ENCODE results near the gene LEF1.

LEF1 gene

DNA sequence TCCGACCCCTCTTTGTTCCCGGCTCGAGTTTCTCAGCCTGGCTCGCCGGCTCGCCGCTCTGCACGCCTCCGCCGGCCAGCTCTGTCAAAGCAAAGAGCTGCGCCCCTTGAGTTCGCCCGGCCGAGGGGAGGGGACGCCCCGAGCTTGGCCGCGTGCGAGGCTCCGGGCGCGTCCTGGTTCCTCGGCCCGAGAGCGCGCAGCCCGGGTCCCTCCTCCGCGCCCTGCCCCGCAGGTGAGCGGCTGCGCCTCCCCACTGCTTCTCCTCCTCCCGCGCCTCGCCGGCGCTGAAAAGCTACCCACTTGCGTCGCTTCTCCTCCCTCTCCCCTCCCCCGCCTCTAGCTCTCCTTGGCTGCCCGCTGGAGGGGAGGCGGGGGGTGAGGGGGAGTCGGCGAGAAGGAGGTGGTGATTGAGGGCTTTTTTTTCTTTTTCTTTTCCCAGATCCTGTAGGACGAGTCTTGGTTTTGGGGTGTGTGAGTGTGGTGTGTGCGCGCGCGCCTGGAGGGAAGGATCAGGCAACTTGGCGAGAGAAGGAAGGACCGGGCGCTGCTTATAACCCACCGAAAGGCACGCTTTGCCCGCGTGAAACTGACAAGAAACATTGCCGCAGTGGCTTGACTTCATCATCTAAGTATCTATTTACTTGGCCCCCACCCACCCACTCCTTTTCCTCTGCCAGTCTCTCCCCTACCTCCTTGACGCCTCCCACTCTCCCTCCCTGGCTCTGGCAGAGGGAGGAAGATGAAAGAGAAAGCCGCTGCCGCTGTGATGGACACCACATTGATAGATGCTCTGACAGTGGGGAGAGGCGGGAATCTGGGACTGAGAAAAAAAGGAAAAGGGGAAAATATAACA, at the start of gene LEF1:
LEF1 (minus strand) TSS at position 262 of the 853 bp plus-strand sequence. CDS start 1,165 bp downstream, outside the sequence.
- Histone ChIP-seq H3K36me3 (ENCODE audit: control insufficient read depth in 2 of 2, insufficient read depth in 2 of 2, low read length in 2 of 2) (no peaks in the 10 kb centered on the region), H3K27me3 (ENCODE audit: control insufficient read depth in 2 of 2, insufficient read depth in 2 of 2, low read length in 2 of 2) (peaks cover 54 to 62% of the 10 kb centered on the region in 2 donors), H3K9ac (ENCODE audit: low read depth in 1 of 2, low read length in 2 of 2) (peak within 1 kb of the TSS in 1 of 2 donors; percentile 27), H3K9me3 (ENCODE audit: control insufficient read depth in 2 of 2, low read length in 2 of 2) (no peaks in the 10 kb centered on the region), H3K4me3 (ENCODE audit: low read length in 2 of 2) (peak within 1 kb of the TSS; percentile 53 to 75), H3K27ac (ENCODE audit: low read depth in 2 of 2, low read length in 2 of 2) (peak within 1 kb of the TSS in 1 of 2 donors; percentile 16), H3K4me1 (ENCODE audit: control insufficient read depth in 2 of 2, insufficient read depth in 2 of 2, low read length in 2 of 2) (peaks cover 9 to 16% of the 10 kb centered on the region in 2 donors)

DNA sequence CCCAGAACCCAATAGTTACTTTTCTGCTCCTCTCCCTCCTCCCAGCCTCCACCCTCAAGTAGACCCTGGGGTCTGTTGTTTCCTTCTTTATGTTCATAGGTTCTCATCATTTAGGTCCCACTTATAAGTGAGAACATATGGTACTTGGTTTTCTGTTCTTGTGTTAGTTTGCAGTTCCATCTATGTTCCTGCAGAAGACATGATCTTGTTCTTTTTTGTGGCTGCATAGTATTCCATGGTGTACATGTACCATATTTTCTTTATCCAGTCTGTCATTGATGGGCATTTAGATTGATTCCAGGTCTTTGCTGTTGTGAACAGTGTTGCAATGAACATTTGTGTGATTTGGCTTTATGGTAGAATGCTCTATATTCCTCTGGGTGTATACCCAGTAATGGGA, 47.8 kb upstream of the LEF1 start:
- H3K27me3 ChIP-seq (ENCODE audit: control insufficient read depth in 2 of 2, insufficient read depth in 2 of 2, low read length in 2 of 2): no peaks in the 10 kb centered on the region
- H3K36me3 ChIP-seq (ENCODE audit: control insufficient read depth in 2 of 2, insufficient read depth in 2 of 2, low read length in 2 of 2): no peaks in the 10 kb centered on the region
- no peaks in the 10 kb centered on the region for H3K4me1 ChIP-seq (ENCODE audit: control insufficient read depth in 2 of 2, insufficient read depth in 2 of 2, low read length in 2 of 2)
- H3K9ac ChIP-seq (ENCODE audit: low read depth in 1 of 2, low read length in 2 of 2): no peak overlapping the region
- no peak overlapping the region for H3K27ac ChIP-seq (ENCODE audit: low read depth in 2 of 2, low read length in 2 of 2)
- no peak overlapping the region for H3K4me3 ChIP-seq (ENCODE audit: low read length in 2 of 2)
- H3K9me3 ChIP-seq (ENCODE audit: control insufficient read depth in 2 of 2, low read length in 2 of 2): no peaks in the 10 kb centered on the region

DNA sequence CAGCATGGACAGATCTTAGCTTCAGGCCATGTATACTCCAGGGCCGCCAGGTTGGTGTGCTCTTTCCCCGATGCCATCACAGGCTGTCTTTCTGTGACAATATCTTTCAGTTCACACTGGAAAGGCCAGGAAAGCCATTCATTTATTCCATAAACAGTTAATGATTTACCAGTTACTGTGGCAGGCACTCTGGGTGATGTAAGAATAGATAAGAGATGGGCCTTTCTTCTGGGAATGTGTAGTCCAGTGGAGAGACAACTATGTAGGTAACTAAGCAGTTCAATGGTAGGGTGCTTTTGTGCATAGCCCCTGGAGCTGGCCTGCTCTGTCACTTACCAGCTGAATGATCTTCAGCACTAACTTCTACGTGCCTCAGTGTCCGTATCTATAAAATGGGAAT, 46.3 kb upstream of the LEF1 start:
- Histone ChIP-seq H3K9ac (ENCODE audit: low read depth in 1 of 2, low read length in 2 of 2) (no peak overlapping the region), H3K27me3 (ENCODE audit: control insufficient read depth in 2 of 2, insufficient read depth in 2 of 2, low read length in 2 of 2) (no peaks in the 10 kb centered on the region), H3K27ac (ENCODE audit: low read depth in 2 of 2, low read length in 2 of 2) (no peak overlapping the region), H3K4me3 (ENCODE audit: low read length in 2 of 2) (no peak overlapping the region), H3K36me3 (ENCODE audit: control insufficient read depth in 2 of 2, insufficient read depth in 2 of 2, low read length in 2 of 2) (no peaks in the 10 kb centered on the region), H3K9me3 (ENCODE audit: control insufficient read depth in 2 of 2, low read length in 2 of 2) (no peaks in the 10 kb centered on the region), H3K4me1 (ENCODE audit: control insufficient read depth in 2 of 2, insufficient read depth in 2 of 2, low read length in 2 of 2) (no peaks in the 10 kb centered on the region)

DNA sequence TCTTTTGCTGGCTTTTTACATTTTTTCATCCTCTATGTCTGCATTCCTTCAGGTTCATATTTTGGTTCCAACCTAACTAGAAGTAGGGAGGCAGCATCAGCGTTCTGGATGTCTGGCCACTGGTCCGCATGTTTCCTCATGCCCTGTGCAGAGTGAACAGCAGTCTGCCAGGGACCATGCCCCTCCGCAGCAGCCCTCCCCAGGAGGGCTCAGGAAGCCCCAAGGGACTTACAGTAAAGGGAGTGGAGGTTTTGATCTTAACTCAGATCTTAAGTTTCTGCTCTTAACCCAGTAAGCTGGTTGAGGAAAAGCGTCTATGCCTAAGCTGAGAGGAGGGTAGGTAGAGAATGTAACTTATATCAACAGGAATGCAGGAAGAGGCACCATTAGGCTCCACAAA, 45.0 kb upstream of the LEF1 start:
- H3K4me3 ChIP-seq (ENCODE audit: low read length in 2 of 2): no peak overlapping the region

DNA sequence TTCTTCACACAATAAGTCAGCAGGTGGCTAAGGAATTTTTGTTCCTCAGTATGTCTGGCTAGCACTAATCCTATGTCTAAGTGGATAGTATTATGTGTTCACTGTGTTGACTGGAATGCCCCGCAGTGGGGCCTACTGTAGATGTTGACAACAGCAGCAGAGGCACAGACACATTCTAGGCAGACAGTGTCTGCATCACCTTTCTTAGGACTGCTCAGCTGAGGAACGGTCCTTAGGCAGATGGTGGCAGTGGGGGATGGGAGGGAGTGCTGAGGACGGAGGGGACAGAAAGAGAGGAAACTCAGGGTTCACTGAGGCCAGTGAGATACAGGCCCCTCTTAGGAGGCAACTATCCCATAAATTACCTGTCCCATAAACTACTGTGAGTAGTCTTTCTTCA, 44.6 kb upstream of the LEF1 start:
- H3K27ac ChIP-seq (ENCODE audit: low read depth in 2 of 2, low read length in 2 of 2): no peak overlapping the region
- H3K9me3 ChIP-seq (ENCODE audit: control insufficient read depth in 2 of 2, low read length in 2 of 2): no peaks in the 10 kb centered on the region
- no peaks in the 10 kb centered on the region for H3K36me3 ChIP-seq (ENCODE audit: control insufficient read depth in 2 of 2, insufficient read depth in 2 of 2, low read length in 2 of 2)
- no peak overlapping the region for H3K9ac ChIP-seq (ENCODE audit: low read depth in 1 of 2, low read length in 2 of 2)
- H3K27me3 ChIP-seq (ENCODE audit: control insufficient read depth in 2 of 2, insufficient read depth in 2 of 2, low read length in 2 of 2): no peaks in the 10 kb centered on the region
- H3K4me1 ChIP-seq (ENCODE audit: control insufficient read depth in 2 of 2, insufficient read depth in 2 of 2, low read length in 2 of 2): no peaks in the 10 kb centered on the region
- H3K4me3 ChIP-seq (ENCODE audit: low read length in 2 of 2): no peak overlapping the region

More for the DNA sequence above, 45.0 kb upstream of the LEF1 start:
- H3K36me3 ChIP-seq (ENCODE audit: control insufficient read depth in 2 of 2, insufficient read depth in 2 of 2, low read length in 2 of 2): no peaks in the 10 kb centered on the region
- no peak overlapping the region for H3K9ac ChIP-seq (ENCODE audit: low read depth in 1 of 2, low read length in 2 of 2)
- no peaks in the 10 kb centered on the region for H3K27me3 ChIP-seq (ENCODE audit: control insufficient read depth in 2 of 2, insufficient read depth in 2 of 2, low read length in 2 of 2)
- H3K9me3 ChIP-seq (ENCODE audit: control insufficient read depth in 2 of 2, low read length in 2 of 2): no peaks in the 10 kb centered on the region
- H3K4me1 ChIP-seq (ENCODE audit: control insufficient read depth in 2 of 2, insufficient read depth in 2 of 2, low read length in 2 of 2): no peaks in the 10 kb centered on the region
- no peak overlapping the region for H3K27ac ChIP-seq (ENCODE audit: low read depth in 2 of 2, low read length in 2 of 2)

DNA sequence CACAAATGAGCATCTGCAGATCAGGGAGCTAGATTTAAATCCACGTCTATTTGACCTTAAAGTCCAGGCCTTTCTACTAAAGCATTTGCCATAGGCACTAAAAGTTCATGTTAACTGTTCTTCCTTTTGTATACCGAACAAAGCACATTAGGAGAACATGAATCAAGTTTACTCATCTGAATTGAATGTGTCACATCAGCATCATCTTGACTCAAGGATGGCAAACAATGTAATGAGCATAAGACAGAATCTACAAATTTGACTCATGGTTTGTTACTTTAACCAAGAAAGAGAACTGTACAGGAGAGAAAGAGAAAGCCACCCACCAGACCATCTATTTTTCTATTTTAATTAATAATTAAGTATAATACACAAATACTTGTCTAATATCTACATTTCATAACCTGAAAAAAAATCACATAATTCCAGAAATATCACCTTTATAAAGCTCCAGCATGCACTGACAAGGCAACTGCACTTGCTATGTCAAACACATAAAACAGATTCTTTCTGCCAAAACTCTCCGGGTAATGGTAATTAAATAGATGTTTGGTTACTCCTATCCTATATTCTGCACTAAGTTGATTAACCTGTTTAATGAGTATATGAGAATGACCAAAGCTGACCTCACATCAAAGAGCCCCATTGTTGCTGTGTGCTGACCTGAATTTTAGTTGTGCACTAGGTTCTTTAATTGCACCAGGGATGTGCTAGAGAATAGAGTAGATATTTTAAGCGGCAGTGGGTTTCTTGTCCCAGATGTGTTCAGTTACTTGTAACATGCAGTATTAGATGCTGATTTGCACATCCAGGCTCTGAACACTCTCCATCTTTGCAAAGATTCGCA, 42.5 kb upstream of the LEF1 start:
- Histone ChIP-seq H3K4me1 (ENCODE audit: control insufficient read depth in 2 of 2, insufficient read depth in 2 of 2, low read length in 2 of 2) (no peaks in the 10 kb centered on the region), H3K9ac (ENCODE audit: low read depth in 1 of 2, low read length in 2 of 2) (no peak overlapping the region), H3K27ac (ENCODE audit: low read depth in 2 of 2, low read length in 2 of 2) (no peak overlapping the region), H3K4me3 (ENCODE audit: low read length in 2 of 2) (no peak overlapping the region), H3K36me3 (ENCODE audit: control insufficient read depth in 2 of 2, insufficient read depth in 2 of 2, low read length in 2 of 2) (no peaks in the 10 kb centered on the region), H3K27me3 (ENCODE audit: control insufficient read depth in 2 of 2, insufficient read depth in 2 of 2, low read length in 2 of 2) (no peaks in the 10 kb centered on the region), H3K9me3 (ENCODE audit: control insufficient read depth in 2 of 2, low read length in 2 of 2) (no peaks in the 10 kb centered on the region)

DNA sequence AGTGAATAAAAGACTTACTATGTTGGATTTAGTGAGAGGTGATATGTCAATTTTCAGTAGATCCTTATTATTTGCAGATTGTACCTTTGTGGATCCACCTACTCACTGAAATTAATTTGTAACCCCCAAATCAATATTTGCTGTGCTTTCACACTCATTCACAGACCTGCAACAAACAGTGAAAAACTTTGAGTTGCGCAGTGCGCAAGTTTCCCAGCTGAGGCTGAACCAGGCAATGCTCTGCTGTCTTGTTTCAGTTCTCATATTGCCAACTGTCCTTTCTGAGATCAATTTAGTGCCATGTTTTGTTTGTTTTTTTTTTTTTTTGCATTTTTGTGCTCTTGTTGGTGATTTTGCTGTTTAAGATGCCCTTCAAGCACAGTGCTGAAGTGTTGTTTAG, 40.8 kb upstream of the LEF1 start:
- Histone ChIP-seq H3K27ac (ENCODE audit: low read depth in 2 of 2, low read length in 2 of 2) (no peak overlapping the region), H3K9ac (ENCODE audit: low read depth in 1 of 2, low read length in 2 of 2) (no peak overlapping the region), H3K36me3 (ENCODE audit: control insufficient read depth in 2 of 2, insufficient read depth in 2 of 2, low read length in 2 of 2) (no peaks in the 10 kb centered on the region), H3K27me3 (ENCODE audit: control insufficient read depth in 2 of 2, insufficient read depth in 2 of 2, low read length in 2 of 2) (no peaks in the 10 kb centered on the region), H3K9me3 (ENCODE audit: control insufficient read depth in 2 of 2, low read length in 2 of 2) (no peaks in the 10 kb centered on the region), H3K4me3 (ENCODE audit: low read length in 2 of 2) (no peak overlapping the region), H3K4me1 (ENCODE audit: control insufficient read depth in 2 of 2, insufficient read depth in 2 of 2, low read length in 2 of 2) (no peaks in the 10 kb centered on the region)

DNA sequence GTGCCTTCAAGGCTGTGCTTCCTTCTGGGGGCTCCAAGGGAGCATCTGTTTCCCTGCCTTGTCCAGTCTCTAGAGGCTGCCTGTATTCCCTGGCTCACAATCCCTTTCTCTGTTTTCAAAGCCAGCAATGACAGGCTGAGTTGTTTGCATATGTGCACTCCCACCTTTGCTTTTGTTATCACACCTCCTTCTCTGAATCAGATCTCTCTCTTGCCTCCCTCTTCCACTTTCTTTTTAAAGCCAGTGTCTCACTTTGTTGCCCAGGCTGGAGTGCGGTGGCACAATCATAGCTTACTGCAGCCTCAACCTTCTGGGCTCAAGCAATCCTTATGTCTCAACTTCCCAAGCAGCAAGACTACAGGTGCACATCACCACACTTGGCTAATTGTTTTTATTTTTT, 37.1 kb upstream of the LEF1 start:
- no peak overlapping the region for H3K4me3 ChIP-seq (ENCODE audit: low read length in 2 of 2)
- H3K36me3 ChIP-seq (ENCODE audit: control insufficient read depth in 2 of 2, insufficient read depth in 2 of 2, low read length in 2 of 2): no peaks in the 10 kb centered on the region
- no peaks in the 10 kb centered on the region for H3K27me3 ChIP-seq (ENCODE audit: control insufficient read depth in 2 of 2, insufficient read depth in 2 of 2, low read length in 2 of 2)
- H3K27ac ChIP-seq (ENCODE audit: low read depth in 2 of 2, low read length in 2 of 2): no peak overlapping the region
- no peaks in the 10 kb centered on the region for H3K9me3 ChIP-seq (ENCODE audit: control insufficient read depth in 2 of 2, low read length in 2 of 2)
- H3K4me1 ChIP-seq (ENCODE audit: control insufficient read depth in 2 of 2, insufficient read depth in 2 of 2, low read length in 2 of 2): no peaks in the 10 kb centered on the region
- no peak overlapping the region for H3K9ac ChIP-seq (ENCODE audit: low read depth in 1 of 2, low read length in 2 of 2)

DNA sequence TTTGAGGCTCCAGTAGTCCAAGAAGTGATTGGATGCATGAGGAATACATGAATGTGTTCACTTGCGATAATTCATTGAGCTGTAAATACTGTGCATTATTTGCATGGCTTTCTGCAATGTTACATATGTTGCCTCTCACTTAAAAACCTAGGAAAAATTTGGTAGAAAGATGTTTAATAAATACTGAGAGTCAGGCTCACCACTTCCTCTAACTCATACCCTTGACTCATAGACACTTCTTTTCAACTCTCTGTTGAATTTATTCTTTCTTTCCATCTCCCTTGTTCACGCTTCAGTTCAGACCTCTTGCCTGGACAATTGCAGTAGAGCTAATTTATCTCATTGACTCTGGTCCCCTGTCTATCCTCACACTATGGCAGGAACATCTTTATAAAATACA, 35.8 kb upstream of the LEF1 start:
- no peak overlapping the region for H3K4me3 ChIP-seq (ENCODE audit: low read length in 2 of 2)
- H3K36me3 ChIP-seq (ENCODE audit: control insufficient read depth in 2 of 2, insufficient read depth in 2 of 2, low read length in 2 of 2): no peaks in the 10 kb centered on the region
- H3K9ac ChIP-seq (ENCODE audit: low read depth in 1 of 2, low read length in 2 of 2): no peak overlapping the region
- H3K27me3 ChIP-seq (ENCODE audit: control insufficient read depth in 2 of 2, insufficient read depth in 2 of 2, low read length in 2 of 2): no peaks in the 10 kb centered on the region
- H3K4me1 ChIP-seq (ENCODE audit: control insufficient read depth in 2 of 2, insufficient read depth in 2 of 2, low read length in 2 of 2): no peaks in the 10 kb centered on the region
- H3K27ac ChIP-seq (ENCODE audit: low read depth in 2 of 2, low read length in 2 of 2): no peak overlapping the region
- H3K9me3 ChIP-seq (ENCODE audit: control insufficient read depth in 2 of 2, low read length in 2 of 2): no peaks in the 10 kb centered on the region

DNA sequence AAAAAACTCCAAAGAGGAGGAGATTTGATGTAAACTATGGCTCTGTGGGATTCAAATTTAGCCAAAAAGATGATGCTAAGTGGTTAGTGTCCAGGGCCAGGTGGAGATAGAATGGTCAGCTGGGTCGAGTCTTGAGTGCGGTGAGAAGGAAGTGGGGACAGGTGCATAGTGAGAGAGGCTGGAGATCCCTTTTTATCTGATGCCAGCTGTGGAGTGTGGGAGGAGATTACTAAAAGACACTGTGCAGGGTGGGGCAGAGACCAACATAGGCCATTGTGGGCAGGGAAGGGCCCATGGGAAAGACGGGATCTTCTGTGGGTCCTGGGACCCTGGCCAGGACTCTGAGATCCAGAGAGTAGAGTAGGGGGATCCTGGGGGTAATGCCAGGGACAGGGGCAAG, 34.6 kb upstream of the LEF1 start:
- no peaks in the 10 kb centered on the region for H3K4me1 ChIP-seq (ENCODE audit: control insufficient read depth in 2 of 2, insufficient read depth in 2 of 2, low read length in 2 of 2)
- no peaks in the 10 kb centered on the region for H3K36me3 ChIP-seq (ENCODE audit: control insufficient read depth in 2 of 2, insufficient read depth in 2 of 2, low read length in 2 of 2)
- H3K9ac ChIP-seq (ENCODE audit: low read depth in 1 of 2, low read length in 2 of 2): no peak overlapping the region
- no peak overlapping the region for H3K4me3 ChIP-seq (ENCODE audit: low read length in 2 of 2)
- H3K27ac ChIP-seq (ENCODE audit: low read depth in 2 of 2, low read length in 2 of 2): no peak overlapping the region
- H3K27me3 ChIP-seq (ENCODE audit: control insufficient read depth in 2 of 2, insufficient read depth in 2 of 2, low read length in 2 of 2): no peaks in the 10 kb centered on the region
- H3K9me3 ChIP-seq (ENCODE audit: control insufficient read depth in 2 of 2, low read length in 2 of 2): no peaks in the 10 kb centered on the region
